DOHH2 (cell line): Measurements from ENCODE around the gene UBASH3A.

Experiments
- H3F3A ChIP-seq: fragments of 200-600 bp; sonication (generic), shearing (Covaris generic); 2 replicates; pipeline ENCODE4 v1.6.0; 2016; ENCODE audit warnings: antibody characterized with exemption, mild to moderate bottlenecking; ENCODE audit not compliant: control insufficient read depth, insufficient read depth
- H3K27ac ChIP-seq: fragments of 200-600 bp; sonication (generic); 2 replicates; pipeline ENCODE4 v1.5.1; 2014; ENCODE audit warnings: low read depth, mild to moderate bottlenecking, low read length, moderate library complexity
- H3K27me3 ChIP-seq: fragments of 200-600 bp; sonication (generic); 2 replicates; pipeline ENCODE4 v1.6.1; 2014; ENCODE audit warnings: mild to moderate bottlenecking, low read length, mixed read lengths; ENCODE audit not compliant: control insufficient read depth
- H3K36me3 ChIP-seq: fragments of 200-600 bp; sonication (generic); 2 replicates; pipeline ENCODE4 v1.6.1; 2014; ENCODE audit warnings: mild to moderate bottlenecking, low read length, moderate library complexity, mixed read lengths; ENCODE audit not compliant: control insufficient read depth
- H3K4me1 ChIP-seq: fragments of 200-600 bp; sonication (generic); 2 replicates; pipeline ENCODE4 v1.6.1; 2014; ENCODE audit warnings: mild to moderate bottlenecking, low read length, mixed read lengths; ENCODE audit not compliant: control insufficient read depth
- H3K4me2 ChIP-seq: fragments of 200-600 bp; sonication (generic); 2 replicates; pipeline ENCODE4 v1.6.0; 2014; ENCODE audit warnings: mild to moderate bottlenecking, low read length, moderate library complexity
- H3K4me3 ChIP-seq: fragments of 200-600 bp; sonication (generic); 2 replicates; pipeline ENCODE4 v1.5.1; 2014; ENCODE audit warnings: mild to moderate bottlenecking, low read length, mixed read lengths
- H3K79me2 ChIP-seq: fragments of 200-600 bp; sonication (generic); 2 replicates; pipeline ENCODE4 v1.6.1; 2014; ENCODE audit warnings: mild to moderate bottlenecking, low read length, mixed read lengths; ENCODE audit not compliant: control insufficient read depth
- H3K9me2 ChIP-seq: fragments of 200-600 bp; sonication (generic); replicated peaks from 2 replicates; pipeline ENCODE4 v1.6.1; 2014; ENCODE audit warnings: mild to moderate bottlenecking, low read length, mixed read lengths; ENCODE audit not compliant: control insufficient read depth
- H3K9me3 ChIP-seq: fragments of 200-600 bp; sonication (generic); 2 replicates; pipeline ENCODE4 v1.6.1; 2014; ENCODE audit warnings: antibody characterized with exemption, low read length, mixed read lengths; ENCODE audit not compliant: control insufficient read depth, insufficient read depth
- H4K20me1 ChIP-seq: fragments of 200-600 bp; sonication (generic); 2 replicates; pipeline ENCODE4 v1.6.0; 2014; ENCODE audit warnings: low read depth, mild to moderate bottlenecking, antibody characterized with exemption, low read length, moderate library complexity; ENCODE audit not compliant: control insufficient read depth, insufficient read depth
- EZH2phosphoT487 ChIP-seq: fragments of 200-600 bp; sonication (generic); IDR thresholded peaks from 2 replicates; pipeline ENCODE4 v1.6.1; 2017; ENCODE audit warnings: borderline replicate concordance, mild to moderate bottlenecking, antibody characterized with exemption, low read length, moderate library complexity, mixed read lengths
- TF ChIP-seq, protein P1 (sequence below): fragments of 200-600 bp; sonication (generic); IDR thresholded peaks from one replicate; pipeline ENCODE4 v1.5.1; 2014; ENCODE audit warnings: antibody characterized with exemption, mild to moderate bottlenecking, low read depth, low read length; ENCODE audit not compliant: poor library complexity, severe bottlenecking

UBASH3A gene

DNA sequence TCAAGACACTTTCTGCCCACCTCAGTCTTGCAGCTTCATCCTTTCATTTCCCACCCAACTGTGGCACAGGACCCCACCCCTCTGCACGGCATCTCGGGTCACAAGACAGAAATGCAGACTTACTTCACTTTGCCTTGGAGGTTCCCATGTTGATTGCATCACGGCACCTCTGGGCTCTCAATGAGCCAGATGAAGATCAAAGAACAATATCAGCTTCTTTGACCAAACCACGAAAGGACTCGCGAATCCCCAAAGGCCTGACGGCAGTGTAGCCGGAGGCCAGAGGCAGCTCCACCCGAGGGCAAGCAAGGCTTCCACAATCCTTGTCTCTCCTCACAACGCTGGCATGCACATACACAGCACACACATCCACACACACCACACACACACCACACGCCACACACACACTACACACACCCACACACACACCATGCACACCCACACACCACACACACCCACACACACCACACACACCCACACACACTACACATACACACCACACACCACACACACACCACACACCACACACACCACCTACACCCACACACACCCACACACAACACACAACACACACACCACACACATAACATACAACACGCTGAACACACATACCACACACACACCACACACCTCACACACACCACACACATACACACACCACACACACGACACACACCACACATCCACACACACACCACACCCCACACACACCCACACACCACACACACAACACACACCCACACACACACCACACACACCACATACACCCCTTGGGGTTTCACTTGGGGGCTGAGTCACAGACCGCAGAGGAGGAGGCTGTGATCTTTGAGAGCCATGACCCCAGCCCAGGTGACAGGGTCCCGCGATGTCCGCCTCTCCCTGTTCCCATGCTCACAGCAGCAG, 35.8 kb downstream of the UBASH3A start:
- Histone ChIP-seq H3K9me3 (no peaks in the 10 kb centered on the region), H3K79me2 (no peaks in the 10 kb centered on the region), H3K27me3 (peaks cover 10% of the 10 kb centered on the region), H3K27ac (no peak overlapping the region), H3K4me1 (no peaks in the 10 kb centered on the region), H3F3A (no peaks in the 10 kb centered on the region), H3K4me3 (no peak overlapping the region), H3K4me2 (no peak overlapping the region), H3K36me3 (no peaks in the 10 kb centered on the region), H4K20me1 (no peaks in the 10 kb centered on the region), H3K9me2 (no peaks in the 10 kb centered on the region)
- TF ChIP-seq, protein P1, sequence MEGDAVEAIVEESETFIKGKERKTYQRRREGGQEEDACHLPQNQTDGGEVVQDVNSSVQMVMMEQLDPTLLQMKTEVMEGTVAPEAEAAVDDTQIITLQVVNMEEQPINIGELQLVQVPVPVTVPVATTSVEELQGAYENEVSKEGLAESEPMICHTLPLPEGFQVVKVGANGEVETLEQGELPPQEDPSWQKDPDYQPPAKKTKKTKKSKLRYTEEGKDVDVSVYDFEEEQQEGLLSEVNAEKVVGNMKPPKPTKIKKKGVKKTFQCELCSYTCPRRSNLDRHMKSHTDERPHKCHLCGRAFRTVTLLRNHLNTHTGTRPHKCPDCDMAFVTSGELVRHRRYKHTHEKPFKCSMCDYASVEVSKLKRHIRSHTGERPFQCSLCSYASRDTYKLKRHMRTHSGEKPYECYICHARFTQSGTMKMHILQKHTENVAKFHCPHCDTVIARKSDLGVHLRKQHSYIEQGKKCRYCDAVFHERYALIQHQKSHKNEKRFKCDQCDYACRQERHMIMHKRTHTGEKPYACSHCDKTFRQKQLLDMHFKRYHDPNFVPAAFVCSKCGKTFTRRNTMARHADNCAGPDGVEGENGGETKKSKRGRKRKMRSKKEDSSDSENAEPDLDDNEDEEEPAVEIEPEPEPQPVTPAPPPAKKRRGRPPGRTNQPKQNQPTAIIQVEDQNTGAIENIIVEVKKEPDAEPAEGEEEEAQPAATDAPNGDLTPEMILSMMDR = no peak

DNA sequence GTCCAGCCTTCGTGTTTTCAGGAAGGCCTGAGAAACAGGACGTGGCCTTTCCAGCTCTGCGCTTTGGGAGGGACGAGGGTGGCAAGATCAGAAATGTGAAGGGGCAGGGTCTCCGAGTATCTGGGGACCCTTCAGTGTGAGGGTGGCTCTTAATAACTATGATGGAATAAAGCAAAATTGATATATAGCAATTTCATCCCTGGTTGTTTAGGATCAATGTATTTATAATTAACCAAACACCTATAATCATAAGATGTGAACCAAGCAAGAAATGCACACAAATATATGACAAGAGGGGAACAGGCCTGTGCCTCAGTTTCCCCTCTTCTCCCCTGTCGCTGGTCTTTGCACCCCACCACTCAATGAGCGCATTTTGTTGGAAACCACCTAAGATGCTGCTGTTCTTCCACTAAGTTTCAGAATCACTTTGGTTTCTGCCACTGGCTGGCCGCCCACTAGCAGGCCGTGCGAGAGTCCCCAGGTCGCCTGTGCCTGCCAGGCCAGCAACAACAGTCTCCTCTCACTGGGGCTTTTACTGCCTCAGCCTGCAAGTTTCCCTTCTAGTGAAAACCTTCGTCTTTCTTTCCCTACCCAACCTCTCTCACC, 36.6 kb downstream of the UBASH3A start:
- Histone ChIP-seq H4K20me1 (no peaks in the 10 kb centered on the region), H3F3A (no peaks in the 10 kb centered on the region), H3K9me2 (no peaks in the 10 kb centered on the region), H3K9me3 (no peaks in the 10 kb centered on the region), H3K27me3 (peaks cover 3% of the 10 kb centered on the region; the same call in 1 of the 2 replicates), H3K4me3 (no peak overlapping the region), H3K36me3 (no peaks in the 10 kb centered on the region), H3K79me2 (no peaks in the 10 kb centered on the region), H3K4me2 (no peak overlapping the region), H3K27ac (no peak overlapping the region), H3K4me1 (no peaks in the 10 kb centered on the region)
- TF ChIP-seq EZH2phosphoT487 = no peak
- TF ChIP-seq, protein P1 = no peak

DNA sequence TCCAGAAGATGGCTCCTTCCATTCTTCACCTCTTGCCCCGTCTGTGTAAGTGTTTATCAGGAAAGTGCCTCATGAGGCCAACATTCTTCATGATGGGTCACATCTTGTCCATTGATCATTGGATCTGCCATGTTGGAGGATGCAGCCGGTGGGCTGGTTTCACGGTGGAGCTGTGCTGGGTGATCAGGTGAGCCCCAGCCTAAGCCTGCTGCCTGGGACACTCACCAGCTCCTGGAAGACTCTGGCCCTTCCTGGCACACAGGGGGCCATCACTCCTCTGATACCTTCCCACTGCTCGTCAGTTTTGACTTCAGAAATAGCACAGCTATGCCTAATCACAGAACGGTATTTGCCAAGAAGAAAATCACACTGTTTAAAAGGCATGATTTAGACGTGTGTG, 38.3 kb downstream of the UBASH3A start:
- Histone ChIP-seq H3K36me3 (no peaks in the 10 kb centered on the region), H3K79me2 (no peaks in the 10 kb centered on the region), H3K27me3 (no peaks in the 10 kb centered on the region), H3F3A (no peaks in the 10 kb centered on the region), H3K4me3 (no peak overlapping the region), H3K27ac (no peak overlapping the region), H3K9me3 (no peaks in the 10 kb centered on the region), H3K9me2 (no peaks in the 10 kb centered on the region), H3K4me1 (no peaks in the 10 kb centered on the region), H4K20me1 (no peaks in the 10 kb centered on the region), H3K4me2 (no peak overlapping the region)
- TF ChIP-seq, protein P1 = no peak
